Epithelial cell of proximal tubule (primary cell): ENCODE results near the gene IRF8. TPM values are rescaled to one million over a fixed set of nuclear protein-coding genes. Genes with fewer than 3 reads are reported as not detected.

Experiments used
- DNase-seq: peaks from one replicate; pipeline ENCODE4 v3.0.0-alpha.2; 2011; ENCODE audit warnings: low read depth
- H3K4me3 ChIP-seq: 2 replicates; pipeline ENCODE4 v1.5.1; 2011; ENCODE audit warnings: low read depth, mild to moderate bottlenecking, low read length
- total RNA-seq: library from RNA; depleted of rRNA; stranded (reverse); fragments of >200 nt; gene quantifications from 2 replicates; pipeline ENCODE4 v1.2.3, GENCODE V29; 2015
- TF ChIP-seq, protein P1 (sequence below): conservative IDR thresholded peaks from 2 replicates; pipeline ENCODE4 v1.5.1; 2012; ENCODE audit warnings: low read depth, mild to moderate bottlenecking, low read length

IRF8 gene, protein sequence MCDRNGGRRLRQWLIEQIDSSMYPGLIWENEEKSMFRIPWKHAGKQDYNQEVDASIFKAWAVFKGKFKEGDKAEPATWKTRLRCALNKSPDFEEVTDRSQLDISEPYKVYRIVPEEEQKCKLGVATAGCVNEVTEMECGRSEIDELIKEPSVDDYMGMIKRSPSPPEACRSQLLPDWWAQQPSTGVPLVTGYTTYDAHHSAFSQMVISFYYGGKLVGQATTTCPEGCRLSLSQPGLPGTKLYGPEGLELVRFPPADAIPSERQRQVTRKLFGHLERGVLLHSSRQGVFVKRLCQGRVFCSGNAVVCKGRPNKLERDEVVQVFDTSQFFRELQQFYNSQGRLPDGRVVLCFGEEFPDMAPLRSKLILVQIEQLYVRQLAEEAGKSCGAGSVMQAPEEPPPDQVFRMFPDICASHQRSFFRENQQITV
- total RNA-seq, result 0.17 and 2.2 TPM in 2 replicates

DNA sequence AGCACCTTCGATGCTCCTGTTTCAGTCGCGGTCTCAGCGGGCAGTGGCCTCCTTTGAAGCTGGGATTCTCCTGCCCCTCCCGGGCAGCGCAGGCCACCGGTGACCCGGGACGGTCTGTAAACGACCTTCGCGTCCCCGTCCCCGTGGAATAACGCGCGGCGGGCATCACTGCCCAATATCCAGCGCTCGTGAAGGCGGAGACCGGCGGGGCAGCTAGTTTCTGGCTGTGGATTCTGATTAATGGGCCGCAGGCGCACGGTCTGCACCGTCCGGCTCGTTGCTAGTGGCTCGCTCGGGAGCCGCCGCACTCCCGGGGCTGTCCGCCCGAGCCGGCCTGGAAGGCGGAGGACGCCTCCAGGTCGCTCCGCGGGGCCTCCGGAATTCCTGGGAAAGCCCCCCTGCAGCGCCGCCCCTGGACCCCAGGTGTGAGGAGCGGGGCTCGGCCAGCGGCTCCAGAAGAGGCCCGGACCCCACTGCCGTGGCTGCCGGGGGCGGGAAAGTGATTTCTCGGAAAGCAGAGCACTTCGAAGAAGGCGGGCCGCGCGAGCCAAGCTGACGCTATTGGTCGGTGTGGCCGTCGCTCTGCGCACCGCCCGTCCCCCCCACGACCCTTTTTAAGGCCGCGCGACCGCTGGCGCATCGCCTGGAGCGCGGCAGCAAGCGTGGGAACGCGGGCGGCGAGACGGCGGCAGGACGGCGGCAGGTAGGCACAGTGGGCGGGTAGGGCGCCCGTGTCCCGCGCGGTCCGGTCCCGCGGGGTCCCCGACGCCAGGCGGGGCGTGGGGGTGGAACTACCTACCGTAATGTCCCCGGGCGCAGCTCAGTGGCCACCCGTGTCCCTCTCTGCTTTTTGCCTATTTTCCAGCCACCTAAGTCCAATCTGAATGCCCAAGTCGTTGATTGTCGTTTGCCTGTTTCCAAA, at the start of gene IRF8:
Gene IRF8 (plus strand): TSS at position 642 of the 922 bp plus-strand sequence. CDS start 3,854 bp downstream, outside the sequence.
- DNase-seq, result no peak
- H3K4me3 ChIP-seq, result peak within 1 kb of the TSS; percentile 70
- TF ChIP-seq, protein P1, sequence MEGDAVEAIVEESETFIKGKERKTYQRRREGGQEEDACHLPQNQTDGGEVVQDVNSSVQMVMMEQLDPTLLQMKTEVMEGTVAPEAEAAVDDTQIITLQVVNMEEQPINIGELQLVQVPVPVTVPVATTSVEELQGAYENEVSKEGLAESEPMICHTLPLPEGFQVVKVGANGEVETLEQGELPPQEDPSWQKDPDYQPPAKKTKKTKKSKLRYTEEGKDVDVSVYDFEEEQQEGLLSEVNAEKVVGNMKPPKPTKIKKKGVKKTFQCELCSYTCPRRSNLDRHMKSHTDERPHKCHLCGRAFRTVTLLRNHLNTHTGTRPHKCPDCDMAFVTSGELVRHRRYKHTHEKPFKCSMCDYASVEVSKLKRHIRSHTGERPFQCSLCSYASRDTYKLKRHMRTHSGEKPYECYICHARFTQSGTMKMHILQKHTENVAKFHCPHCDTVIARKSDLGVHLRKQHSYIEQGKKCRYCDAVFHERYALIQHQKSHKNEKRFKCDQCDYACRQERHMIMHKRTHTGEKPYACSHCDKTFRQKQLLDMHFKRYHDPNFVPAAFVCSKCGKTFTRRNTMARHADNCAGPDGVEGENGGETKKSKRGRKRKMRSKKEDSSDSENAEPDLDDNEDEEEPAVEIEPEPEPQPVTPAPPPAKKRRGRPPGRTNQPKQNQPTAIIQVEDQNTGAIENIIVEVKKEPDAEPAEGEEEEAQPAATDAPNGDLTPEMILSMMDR, result no peak

DNA sequence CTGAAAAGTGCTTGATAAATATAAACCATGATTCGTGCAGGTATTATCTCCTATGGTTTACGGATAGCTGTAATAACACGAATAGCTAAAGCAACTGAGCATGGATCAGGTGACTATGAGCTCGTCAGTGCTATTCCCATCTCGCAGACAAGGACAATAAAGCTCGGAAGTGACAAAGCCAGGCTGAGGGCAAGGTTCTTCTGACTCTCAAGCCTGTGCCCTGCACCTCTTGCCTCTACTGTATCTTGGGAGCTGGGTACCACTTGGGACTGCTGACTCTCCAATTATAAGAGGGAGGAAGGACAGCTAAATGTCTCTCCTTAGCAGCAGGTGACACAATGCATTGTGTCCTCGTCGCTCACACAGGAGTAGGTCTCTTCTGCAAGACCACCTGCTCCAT, 49.6 kb upstream of the IRF8 start:
- TF ChIP-seq, protein P1, result no peak
- no peak for DNase-seq
- H3K4me3 ChIP-seq, result no peak overlapping the region

DNA sequence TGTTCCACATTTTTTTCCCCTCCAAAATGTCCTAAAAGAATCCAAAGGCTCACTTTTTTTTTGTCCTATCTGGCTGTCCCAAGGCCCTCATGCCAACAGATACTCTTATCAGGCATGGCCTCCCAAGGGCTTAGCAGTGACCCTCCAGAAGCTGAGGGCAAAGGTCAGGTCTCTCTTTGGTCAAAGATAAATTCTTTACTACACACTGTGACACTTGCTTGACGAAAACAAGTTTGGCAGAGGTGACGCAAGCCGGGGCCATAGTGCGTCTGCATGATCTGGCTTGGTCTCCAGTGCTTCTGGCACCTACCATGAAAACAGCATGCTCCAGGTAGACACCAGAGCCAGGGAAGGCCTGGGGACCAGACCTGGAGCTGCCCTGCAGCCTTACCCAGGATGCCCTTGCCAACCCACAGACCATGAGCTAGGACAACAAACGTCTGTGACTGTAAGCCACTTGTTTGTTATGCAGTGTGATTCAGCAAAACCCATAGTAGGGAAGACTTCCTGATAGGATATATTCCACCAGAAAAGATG, 48.5 kb upstream of the IRF8 start:
- TF ChIP-seq, protein P1, result no peak
- H3K4me3 ChIP-seq, result no peak overlapping the region
- DNase-seq, result no peak

DNA sequence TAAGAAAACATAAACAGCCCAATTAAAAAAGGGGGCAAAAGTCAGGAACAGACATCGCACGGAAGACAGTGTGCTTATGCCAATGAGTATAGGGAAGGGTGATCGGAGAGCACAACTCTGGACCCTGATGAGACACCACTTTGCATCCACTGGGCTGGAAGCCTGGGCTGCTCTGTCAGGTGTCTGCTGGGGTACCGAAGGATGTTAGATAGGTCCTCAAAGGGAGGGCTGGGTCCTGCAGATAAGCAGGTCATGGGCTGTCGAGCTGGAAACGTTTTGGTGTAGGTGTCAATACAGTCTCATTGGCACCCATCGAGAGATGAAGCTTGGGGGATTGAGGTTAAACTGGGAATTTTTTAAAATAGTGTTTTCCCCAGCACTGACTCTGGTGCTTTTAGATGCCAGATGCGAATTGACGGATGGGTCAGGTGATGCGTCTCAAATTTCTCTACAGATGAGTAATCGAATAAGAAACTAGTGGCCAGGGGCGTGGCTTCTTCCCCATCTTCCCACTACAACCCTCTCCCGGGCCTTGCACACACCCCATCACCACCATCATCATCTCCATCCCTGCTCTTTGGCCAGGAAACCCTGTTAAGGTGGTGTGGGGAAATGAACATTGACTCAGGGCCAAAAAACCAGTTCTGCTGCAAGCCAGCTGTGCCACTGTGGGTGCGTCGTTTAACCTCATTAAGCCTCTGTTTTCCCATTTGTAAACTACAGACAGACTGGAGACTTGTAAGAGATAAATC, 47.8 kb upstream of the IRF8 start:
- TF ChIP-seq, protein P1, result no peak
- DNase-seq, result no peak
- no peak overlapping the region for H3K4me3 ChIP-seq

DNA sequence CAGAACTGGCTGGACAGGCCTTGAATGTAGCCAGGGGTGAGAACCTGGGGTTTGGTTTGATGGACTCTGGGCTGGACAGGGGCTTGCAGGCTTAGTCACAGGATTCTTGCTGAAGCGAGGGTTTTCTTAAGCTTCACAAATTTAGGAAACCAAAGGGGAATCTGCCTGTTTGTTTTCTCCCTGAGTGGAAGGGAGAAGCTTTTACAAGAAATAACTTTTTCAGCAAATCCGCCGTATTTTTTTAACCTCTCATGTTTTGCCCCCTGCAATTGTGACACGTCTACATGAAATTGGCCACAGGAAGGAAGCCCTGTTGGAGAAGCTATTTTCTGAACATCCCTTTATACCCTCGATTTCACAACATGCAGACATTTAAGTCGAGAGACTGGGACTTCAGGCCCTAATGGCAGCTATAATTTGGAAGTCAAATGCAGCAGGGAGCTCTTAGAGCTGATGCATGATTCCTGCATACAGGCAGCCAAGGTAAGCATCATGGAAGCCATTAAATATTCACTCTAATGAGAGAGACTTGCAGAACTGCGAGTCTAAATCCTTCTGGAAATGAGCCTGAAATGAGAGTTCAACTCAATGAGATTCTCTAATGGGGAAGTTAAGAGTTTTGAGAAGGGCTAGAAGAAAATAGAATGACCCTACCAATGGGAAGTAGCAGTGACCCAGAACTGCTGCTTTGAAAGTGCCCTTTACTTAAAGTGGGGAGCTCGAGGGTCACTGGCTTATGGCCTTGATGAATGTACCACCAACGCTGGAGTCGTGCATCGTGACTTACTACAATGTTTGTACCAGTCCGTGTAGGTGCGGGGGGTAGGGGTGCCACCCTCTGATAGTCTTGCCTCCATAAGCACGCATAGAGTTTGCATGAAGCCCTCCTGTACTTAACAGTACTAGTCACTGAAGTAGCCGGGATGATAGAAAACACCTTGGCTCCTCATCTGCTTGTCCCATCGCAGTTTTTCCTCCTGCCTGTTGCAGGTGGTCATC, 45.1 kb upstream of the IRF8 start:
- no peak for DNase-seq
- H3K4me3 ChIP-seq, result no peak overlapping the region
- TF ChIP-seq, protein P1, result no peak
